HEK293T (cell line): Measurements from ENCODE around the gene TRIM41.
"Not testable (repeated sequence)": the region's sequence is repeated elsewhere in the genome, so short reads cannot be mapped to it uniquely, and the experiment has no call there.

ENCODE experiments used
- CTCF ChIA-PET: fragments of 350-600 bp; formaldehyde crosslinking; extraction: SDS; loops from one replicate; lab custom pipeline; 2021; ENCODE audit warnings: antibody characterized with exemption, inconsistent platforms; lab: Yijun Ruan, JAX
- POLR2A ChIA-PET: fragments of 350-600 bp; formaldehyde crosslinking; extraction: SDS; loops from one replicate; lab custom pipeline; 2020; ENCODE audit warnings: antibody characterized with exemption, inconsistent platforms; lab: Yijun Ruan, JAX
- DNase-seq: peaks from one replicate; pipeline ENCODE4 v3.0.0; 2012; ENCODE audit warnings: mixed read lengths; ENCODE audit errors: extremely low spot score
- ARNT ChIP-seq: fragments of 450-650 bp; IDR thresholded peaks from 2 replicates; pipeline ENCODE4 v1.6.1; 2017; ENCODE audit warnings: mild to moderate bottlenecking
- CTBP1 ChIP-seq: fragments of 450-650 bp; IDR thresholded peaks from 2 replicates; pipeline ENCODE4 v1.6.1; 2016; ENCODE audit warnings: borderline replicate concordance
- FOXM1 ChIP-seq: fragments of 450-650 bp; IDR thresholded peaks from 2 replicates; pipeline ENCODE4 v1.6.1; 2017; ENCODE audit warnings: mild to moderate bottlenecking, borderline replicate concordance
- HDGF ChIP-seq: fragments of 450-650 bp; IDR thresholded peaks from 2 replicates; pipeline ENCODE4 v1.6.1; 2017; ENCODE audit warnings: antibody characterized with exemption, borderline replicate concordance
- TARDBP ChIP-seq: fragments of 450-650 bp; IDR thresholded peaks from 2 replicates; pipeline ENCODE4 v1.6.1; 2016
- ZNF384 ChIP-seq: fragments of 450-650 bp; IDR thresholded peaks from 2 replicates; pipeline ENCODE4 v1.6.1; 2016
- TF ChIP-seq, protein P1 (sequence below): fragments of 450-650 bp; IDR thresholded peaks from 2 replicates; pipeline ENCODE4 v1.6.1; 2016

TRIM41 gene

DNA sequence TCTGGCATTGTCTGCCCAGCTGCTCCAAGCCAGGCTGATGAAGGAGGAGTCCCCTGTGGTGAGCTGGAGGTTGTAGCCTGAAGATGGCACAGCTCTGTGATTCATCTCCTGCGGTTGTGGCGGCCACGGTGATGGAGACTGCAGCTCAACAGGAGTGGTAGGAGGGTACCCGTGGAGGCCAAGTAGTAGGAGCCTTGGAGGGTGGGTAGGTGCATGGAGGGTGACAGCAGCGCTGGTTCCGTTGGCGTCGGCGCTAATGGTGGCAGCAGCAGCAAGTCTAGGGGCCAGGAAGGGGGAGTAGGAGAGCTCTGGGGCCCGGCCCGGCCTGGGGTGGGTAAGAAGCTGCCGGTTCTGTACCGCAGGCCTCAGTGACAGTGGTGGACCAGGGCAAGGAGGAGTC is 60.3 kb downstream of the TRIM41 start:
- ChIA-PET POLR2A (no interaction called here), CTCF (no interaction called here)
- DNase-seq = no peak
- no peak for TF ChIP-seq FOXM1
- TF ChIP-seq TARDBP = no peak
- TF ChIP-seq CTBP1 = no peak
- TF ChIP-seq, protein P1, sequence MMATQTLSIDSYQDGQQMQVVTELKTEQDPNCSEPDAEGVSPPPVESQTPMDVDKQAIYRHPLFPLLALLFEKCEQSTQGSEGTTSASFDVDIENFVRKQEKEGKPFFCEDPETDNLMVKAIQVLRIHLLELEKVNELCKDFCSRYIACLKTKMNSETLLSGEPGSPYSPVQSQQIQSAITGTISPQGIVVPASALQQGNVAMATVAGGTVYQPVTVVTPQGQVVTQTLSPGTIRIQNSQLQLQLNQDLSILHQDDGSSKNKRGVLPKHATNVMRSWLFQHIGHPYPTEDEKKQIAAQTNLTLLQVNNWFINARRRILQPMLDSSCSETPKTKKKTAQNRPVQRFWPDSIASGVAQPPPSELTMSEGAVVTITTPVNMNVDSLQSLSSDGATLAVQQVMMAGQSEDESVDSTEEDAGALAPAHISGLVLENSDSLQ = no peak
- TF ChIP-seq HDGF = no peak
- TF ChIP-seq ARNT = no peak
- no peak for TF ChIP-seq ZNF384

DNA sequence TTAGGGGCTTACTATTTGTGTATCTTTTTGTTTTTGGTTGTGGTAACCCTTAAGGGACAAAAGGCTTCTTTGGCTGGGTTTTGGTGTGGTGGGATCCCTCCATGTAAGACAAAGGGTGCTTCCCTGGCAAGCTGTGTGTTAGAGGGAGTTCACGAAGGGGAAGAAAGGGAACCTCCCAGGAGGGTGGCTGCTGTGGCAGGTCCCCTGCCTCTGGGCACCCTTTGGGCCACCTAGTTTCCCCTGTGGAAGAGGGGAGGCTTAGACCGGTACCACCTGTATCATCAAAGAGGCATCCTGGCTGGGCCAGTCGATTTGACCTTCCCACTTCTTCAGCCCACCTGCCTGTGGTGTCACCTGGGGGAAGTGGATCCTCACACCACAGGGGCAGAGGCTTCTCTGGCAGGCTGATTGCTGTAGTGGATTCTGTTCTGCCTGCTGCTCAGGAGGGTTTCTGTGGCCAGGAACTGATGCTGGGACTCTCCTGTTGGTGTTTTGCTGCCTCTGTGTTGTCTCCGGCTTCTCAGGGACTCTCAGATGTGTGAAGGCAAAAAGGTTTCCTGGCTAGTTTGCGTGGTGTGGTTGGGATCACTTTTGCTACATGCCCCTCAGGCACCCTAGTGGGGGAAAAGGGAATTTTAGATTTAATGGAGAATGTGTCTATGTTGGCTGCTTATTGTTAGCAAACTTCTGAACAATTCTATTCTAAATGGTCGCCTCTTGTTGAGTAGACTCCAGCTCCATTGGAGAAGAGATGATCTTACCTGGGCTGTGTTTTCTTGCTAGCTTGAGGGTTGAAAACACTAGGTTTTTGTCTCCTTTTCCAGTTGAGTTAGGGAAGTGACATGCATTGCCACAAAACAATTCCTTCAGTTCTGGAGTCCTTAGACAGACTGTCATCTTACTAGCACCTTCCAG is 61.0 kb downstream of the TRIM41 start:
- DNase-seq, POLR2A ChIA-PET, CTCF ChIA-PET: not testable (repeated sequence)
